Endothelial cell of umbilical vein (primary cell): ENCODE data around the gene SPTBN4. TPM values are rescaled to one million over a fixed set of nuclear protein-coding genes. Genes with fewer than 3 reads are reported as not detected.

Experiments
- BruUV-seq: library from RNA; stranded (reverse); fragments of 400-500 nt; replicated peaks from 2 replicates; lab custom pipeline; 2021; lab: Mats Ljungman, UMichigan
- CTCF ChIA-PET: fragments of 300-600, 350-600 bp; sonication (Branson Sonifier 250); formaldehyde crosslinking; loops from one replicate; lab custom pipeline; 2021; ENCODE audit warnings: antibody characterized with exemption, inconsistent platforms; lab: Charles Lee
- POLR2A ChIA-PET: fragments of 300-600, 350-600 bp; sonication (Branson Sonifier 250); formaldehyde crosslinking; loops from one replicate; lab custom pipeline; 2021; ENCODE audit warnings: antibody characterized with exemption, inconsistent platforms; lab: Charles Lee
- DNase-seq: peaks from one replicate; pipeline ENCODE4 v3.0.0-alpha.2; 2011; ENCODE audit warnings: low read depth, low spot score
- FAIRE-seq: peaks from 2 replicates; lab custom pipeline; 2011; peaks lifted over from hg19 to GRCh38; lab: Jason Lieb, UNC
- H2AFZ ChIP-seq: 2 replicates; pipeline ENCODE4 v1.6.0; 2012; ENCODE audit warnings: low read depth, low read length, control low read depth, inconsistent platforms
- H3K27ac ChIP-seq: 2 replicates; pipeline ENCODE4 v1.5.1; 2011; ENCODE audit warnings: low read depth, mild to moderate bottlenecking, control low read depth, low read length, moderate library complexity; ENCODE audit not compliant: insufficient read depth
- H3K27me3 ChIP-seq, 2 experiments: 2 replicates each; pipeline versions ENCODE4 v1.6.0 to v1.6.1; 2011; ENCODE audit warnings: low read length in 2 of 2, mixed read lengths in 1 of 2; ENCODE audit not compliant: control insufficient read depth in 2 of 2, insufficient read depth in 2 of 2
- H3K36me3 ChIP-seq, 2 experiments: 2 replicates in 1 of 2; 3 replicates in 1 of 2; pipeline ENCODE4 v1.5.1; 2011; ENCODE audit warnings: low read length in 2 of 2, mild to moderate bottlenecking in 1 of 2, moderate library complexity in 1 of 2; ENCODE audit not compliant: control insufficient read depth in 2 of 2, insufficient read depth in 2 of 2; ENCODE audit errors: extremely low read depth in 1 of 2
- H3K4me1 ChIP-seq: 3 replicates; pipeline ENCODE4 v1.5.1; 2011; ENCODE audit warnings: mild to moderate bottlenecking, low read length; ENCODE audit not compliant: control insufficient read depth, insufficient read depth; ENCODE audit errors: extremely low read depth
- H3K4me2 ChIP-seq: 2 replicates; pipeline ENCODE4 v1.6.1; 2011; ENCODE audit warnings: low read length, control low read depth, mixed read lengths; ENCODE audit not compliant: insufficient read depth
- H3K4me3 ChIP-seq, 3 experiments: fragments of 200-600 bp in 1 of 3; sonication (generic), shearing (Covaris generic) in 1 of 3; replicated peaks in 1 of 3; 2 replicates each; pipeline ENCODE4 v1.5.1; 2011 to 2016; ENCODE audit warnings: control low read depth in 3 of 3, low read length in 3 of 3, mild to moderate bottlenecking in 2 of 3, inconsistent platforms in 1 of 3, low read depth in 1 of 3, moderate library complexity in 1 of 3; ENCODE audit not compliant: insufficient read depth in 1 of 3
- H3K79me2 ChIP-seq: 2 replicates; pipeline ENCODE4 v1.6.0; 2012; ENCODE audit warnings: low read length, inconsistent platforms; ENCODE audit not compliant: control insufficient read depth, insufficient read depth
- H3K9ac ChIP-seq: replicated peaks from 2 replicates; pipeline ENCODE3; 2011; ENCODE audit warnings: low read length, control low read depth; ENCODE audit not compliant: insufficient read depth; ENCODE audit errors: extremely low read depth
- H3K9me1 ChIP-seq: replicated peaks from 3 replicates; pipeline ENCODE4 v1.6.0; 2011; ENCODE audit warnings: mild to moderate bottlenecking, low read length; ENCODE audit not compliant: control insufficient read depth, insufficient read depth; ENCODE audit errors: extremely low read depth
- H3K9me3 ChIP-seq: replicated peaks from 2 replicates; pipeline ENCODE4 v1.5.1; 2012; ENCODE audit warnings: low read length, inconsistent platforms; ENCODE audit not compliant: control insufficient read depth, insufficient read depth
- H4K20me1 ChIP-seq: replicated peaks from 2 replicates; pipeline ENCODE3; 2011; ENCODE audit warnings: mild to moderate bottlenecking, low read length; ENCODE audit not compliant: control insufficient read depth, insufficient read depth; ENCODE audit errors: extremely low read depth
- EZH2 ChIP-seq: IDR thresholded peaks from 2 replicates; pipeline ENCODE4 v1.6.1; 2012; ENCODE audit warnings: borderline replicate concordance, low read depth, mild to moderate bottlenecking, moderate library complexity, low read length, inconsistent platforms; ENCODE audit not compliant: severe bottlenecking
- FOS ChIP-seq: IDR thresholded peaks from 2 replicates; pipeline ENCODE4 v1.6.1; 2011; ENCODE audit warnings: mild to moderate bottlenecking, low read length, moderate library complexity, borderline replicate concordance; ENCODE audit not compliant: insufficient read depth
- GATA2 ChIP-seq: IDR thresholded peaks from 2 replicates; pipeline ENCODE4 v1.7.0; 2011; ENCODE audit warnings: low read depth, mild to moderate bottlenecking, moderate library complexity, mixed read lengths, low read length; ENCODE audit not compliant: insufficient read length, insufficient read depth
- JUN ChIP-seq: IDR thresholded peaks from 2 replicates; pipeline ENCODE4 v1.6.1; 2011; ENCODE audit warnings: borderline replicate concordance, low read depth; ENCODE audit not compliant: insufficient read length, insufficient read depth
- MYC ChIP-seq: IDR thresholded peaks from one replicate; pipeline ENCODE4 v1.6.1; 2011; ENCODE audit warnings: mild to moderate bottlenecking, low read depth, low read length
- POLR2A ChIP-seq: IDR thresholded peaks from 2 replicates; pipeline ENCODE4 v1.6.1; 2012; ENCODE audit warnings: low read depth, mild to moderate bottlenecking, control low read depth, low read length
- POLR2AphosphoS5 ChIP-seq: IDR thresholded peaks from 2 replicates; pipeline ENCODE4 v1.6.1; 2012; ENCODE audit warnings: low read depth, mild to moderate bottlenecking, control low read depth, low read length, moderate library complexity; ENCODE audit not compliant: insufficient read depth
- dilution Hi-C: fragments of 300-500 bp; cut with MboI; formaldehyde crosslinking; loops from one replicate; pipeline ENCODE4 v1.15.0; 2019; ENCODE audit warnings: low sequenced_read_pairs; ENCODE audit not compliant: extremely low pct_ligation_motif_present
- intact Hi-C: fragments of 100-400 bp; cut with micrococcal nuclease; formaldehyde crosslinking; loops from one replicate; pipeline ENCODE4 v1.10.0; 2022
- polyA plus RNA-seq, 4 experiments: library from polyadenylated mRNA; depleted of rRNA in 3 of 4; stranded (reverse) in 3 of 4; unstranded in 1 of 4; fragments of >200 nt; gene quantifications; 2 replicates each; pipeline versions ENCODE4 v1.2.1 to v1.2.3, GENCODE V29; 2011 to 2012; ENCODE audit warnings: missing spikeins in 1 of 4
- total RNA-seq: library from RNA; stranded (reverse); gene quantifications from 2 replicates; pipeline ENCODE4 v1.2.3, GENCODE V29; 2021
- TF ChIP-seq, protein P1 (sequence below): IDR thresholded peaks from 2 replicates; pipeline ENCODE4 v1.6.1; 2011; ENCODE audit not compliant: insufficient read depth, insufficient read length
- TF ChIP-seq, protein P2 (sequence below), 2 donors: IDR thresholded peaks; 1 replicate in 1 of 2; 2 replicates in 1 of 2; pipeline ENCODE4 v1.5.1; 2011; ENCODE audit warnings: low read length in 2 of 2, mild to moderate bottlenecking in 2 of 2, moderate library complexity in 2 of 2, control low read depth in 1 of 2, inconsistent platforms in 1 of 2, low read depth in 1 of 2; ENCODE audit not compliant: insufficient read depth in 1 of 2; ENCODE audit errors: extremely low read depth in 1 of 2

The SPTBN4 gene
- total and polyA plus RNA-seq, 2 donors (not counting 3 experiments of a cell fraction or from before 2014, with no cell fraction given): 0.33 TPM; not detected in 1

DNA sequence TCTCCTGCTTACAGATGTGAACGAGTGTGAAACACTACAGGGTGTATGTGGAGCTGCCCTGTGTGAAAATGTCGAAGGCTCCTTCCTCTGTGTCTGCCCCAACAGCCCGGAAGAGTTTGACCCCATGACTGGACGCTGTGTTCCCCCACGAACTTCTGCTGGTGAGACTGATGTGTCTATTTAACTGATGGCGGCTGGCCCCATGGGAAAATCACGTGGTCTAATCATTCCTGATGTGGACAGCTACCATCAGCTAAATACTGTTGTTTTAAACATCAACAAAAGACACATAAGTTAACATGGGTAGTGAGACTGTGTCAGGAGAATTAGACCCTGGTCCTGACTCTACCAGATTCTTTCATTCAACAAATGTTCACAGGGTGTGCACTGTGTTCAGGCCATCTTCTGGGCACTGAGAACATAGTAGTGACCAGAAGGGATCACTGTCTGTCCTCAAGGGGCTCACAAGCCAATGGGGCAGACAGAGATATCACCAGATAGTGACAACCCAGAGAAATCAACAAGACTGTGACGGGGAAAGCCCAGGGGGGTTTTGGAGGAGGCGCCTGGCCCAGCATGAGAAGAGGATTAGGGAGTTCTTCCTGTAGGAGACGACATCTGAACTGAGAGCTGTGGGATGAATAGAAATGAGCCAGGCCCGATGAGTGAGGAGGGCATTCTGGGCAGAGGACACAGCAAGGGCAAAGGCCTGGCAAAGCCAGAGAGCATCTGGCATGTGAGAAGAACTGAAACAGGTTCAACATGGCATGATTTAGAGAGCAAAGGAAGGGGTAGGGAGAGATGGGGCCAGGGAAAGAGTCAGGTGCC is 152.7 kb downstream of the SPTBN4 start:
- Histone ChIP-seq H3K4me1 (peaks cover 4% of the 10 kb centered on the region), H3K27me3 (no peaks in the 10 kb centered on the region), H3K9ac (no peak overlapping the region), H3K79me2 (no peaks in the 10 kb centered on the region), H3K4me2 (no peak overlapping the region), H3K9me1 (no peaks in the 10 kb centered on the region), H3K9me3 (no peaks in the 10 kb centered on the region), H3K4me3 (no peak overlapping the region), H3K36me3 (no peaks in the 10 kb centered on the region), H4K20me1 (no peaks in the 10 kb centered on the region), H2AFZ (no peak overlapping the region), H3K27ac (no peak overlapping the region)
- dilution Hi-C loops: no loop called here
- FAIRE-seq (no peak), DNase-seq (no peak)
- POLR2A ChIA-PET: no interaction called here
- TF ChIP-seq GATA2 (no peak), POLR2A (no peak), MYC (no peak), JUN (no peak)
- CTCF ChIA-PET: interaction anchor here (0.6 to 7.6 kb wide), 4 partner anchors 15 to 768 kb away, joined by 3 to 70 read pairs (median 4); no protein-coding TSS in a partner anchor
- BruUV-seq: no TSS peak
- intact Hi-C loops: no loop called here

DNA sequence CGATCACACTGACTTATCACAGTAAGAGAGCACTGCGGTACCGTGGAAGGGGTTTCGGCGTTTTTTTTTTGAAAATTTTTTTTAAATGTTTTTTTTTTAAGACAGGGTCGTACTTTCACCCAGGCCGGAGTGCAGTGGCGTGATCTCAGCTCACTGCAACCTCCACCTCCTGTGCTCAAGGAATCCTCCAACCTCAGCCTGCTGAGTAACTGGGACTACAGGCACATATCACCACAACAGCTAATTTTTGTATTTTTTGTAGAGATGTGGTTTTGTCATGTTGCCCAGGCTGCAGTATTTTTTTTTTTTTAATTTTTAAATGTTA is 153.3 kb downstream of the SPTBN4 start:
- Histone ChIP-seq H2AFZ (no peak overlapping the region), H3K9ac (no peak overlapping the region), H3K4me2 (no peak overlapping the region), H3K9me3 (no peaks in the 10 kb centered on the region), H3K9me1 (no peaks in the 10 kb centered on the region), H3K4me1 (no peaks in the 10 kb centered on the region), H3K27me3 (no peaks in the 10 kb centered on the region), H3K4me3 (no peak overlapping the region), H3K79me2 (no peaks in the 10 kb centered on the region), H4K20me1 (no peaks in the 10 kb centered on the region), H3K27ac (no peak overlapping the region), H3K36me3 (no peaks in the 10 kb centered on the region)
- CTCF ChIA-PET: interaction anchor here (0.7 to 7.6 kb wide), 3 partner anchors 14 to 156 kb away, joined by 3 to 70 read pairs (median 4); no protein-coding TSS in a partner anchor
- DNase-seq (no peak), FAIRE-seq (no peak)
- POLR2A ChIA-PET: no interaction called here
- dilution Hi-C loops: no loop called here
- intact Hi-C loops: no loop called here
- no TSS peak for BruUV-seq
- no peak for TF ChIP-seq POLR2A
- TF ChIP-seq, protein P1, sequence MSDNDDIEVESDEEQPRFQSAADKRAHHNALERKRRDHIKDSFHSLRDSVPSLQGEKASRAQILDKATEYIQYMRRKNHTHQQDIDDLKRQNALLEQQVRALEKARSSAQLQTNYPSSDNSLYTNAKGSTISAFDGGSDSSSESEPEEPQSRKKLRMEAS: no peak
- TF ChIP-seq JUN: no peak
- no peak for TF ChIP-seq MYC
- TF ChIP-seq FOS: no peak
- TF ChIP-seq, protein P2, sequence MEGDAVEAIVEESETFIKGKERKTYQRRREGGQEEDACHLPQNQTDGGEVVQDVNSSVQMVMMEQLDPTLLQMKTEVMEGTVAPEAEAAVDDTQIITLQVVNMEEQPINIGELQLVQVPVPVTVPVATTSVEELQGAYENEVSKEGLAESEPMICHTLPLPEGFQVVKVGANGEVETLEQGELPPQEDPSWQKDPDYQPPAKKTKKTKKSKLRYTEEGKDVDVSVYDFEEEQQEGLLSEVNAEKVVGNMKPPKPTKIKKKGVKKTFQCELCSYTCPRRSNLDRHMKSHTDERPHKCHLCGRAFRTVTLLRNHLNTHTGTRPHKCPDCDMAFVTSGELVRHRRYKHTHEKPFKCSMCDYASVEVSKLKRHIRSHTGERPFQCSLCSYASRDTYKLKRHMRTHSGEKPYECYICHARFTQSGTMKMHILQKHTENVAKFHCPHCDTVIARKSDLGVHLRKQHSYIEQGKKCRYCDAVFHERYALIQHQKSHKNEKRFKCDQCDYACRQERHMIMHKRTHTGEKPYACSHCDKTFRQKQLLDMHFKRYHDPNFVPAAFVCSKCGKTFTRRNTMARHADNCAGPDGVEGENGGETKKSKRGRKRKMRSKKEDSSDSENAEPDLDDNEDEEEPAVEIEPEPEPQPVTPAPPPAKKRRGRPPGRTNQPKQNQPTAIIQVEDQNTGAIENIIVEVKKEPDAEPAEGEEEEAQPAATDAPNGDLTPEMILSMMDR (IDR thresholded peaks at IDR 0.05; ENCODE audit: extremely low read depth in 1 of 2, insufficient read depth in 1 of 2, low read depth in 1 of 2, low read length in 2 of 2): no peak
- TF ChIP-seq EZH2: no peak
- TF ChIP-seq POLR2AphosphoS5: no peak
- TF ChIP-seq GATA2: no peak
